BLaER1 (cell line): Measurements from ENCODE around the gene FAM89A.

ENCODE experiments used
- H3K27ac ChIP-seq: shearing (Covaris generic); formaldehyde crosslinking; 2 replicates; pipeline ENCODE4 v1.8.1; 2022
- H3K27me3 ChIP-seq: shearing (Covaris generic); formaldehyde crosslinking; 2 replicates; pipeline ENCODE4 v1.8.1; 2022
- H3K36me3 ChIP-seq: shearing (Covaris generic); formaldehyde crosslinking; 2 replicates; pipeline ENCODE4 v1.8.1; 2022
- H3K4me1 ChIP-seq: shearing (Covaris generic); formaldehyde crosslinking; 2 replicates; pipeline ENCODE4 v1.8.1; 2022
- H3K4me2 ChIP-seq: shearing (Covaris generic); formaldehyde crosslinking; 2 replicates; pipeline ENCODE4 v1.8.1; 2022
- H3K4me3 ChIP-seq: shearing (Covaris generic); formaldehyde crosslinking; 2 replicates; pipeline ENCODE4 v1.8.1; 2022
- H3K9ac ChIP-seq: shearing (Covaris generic); formaldehyde crosslinking; 2 replicates; pipeline ENCODE4 v1.8.1; 2022
- H3K9me3 ChIP-seq: shearing (Covaris generic); formaldehyde crosslinking; 2 replicates; pipeline ENCODE4 v1.8.1; 2022
- H4K20me1 ChIP-seq: shearing (Covaris generic); formaldehyde crosslinking; 2 replicates; pipeline ENCODE4 v1.8.1; 2022
- Cebpa-rat ChIP-seq: shearing (Covaris generic); IDR thresholded peaks from 2 replicates; pipeline ENCODE4 v1.8.1; 2022

Gene FAM89A

DNA sequence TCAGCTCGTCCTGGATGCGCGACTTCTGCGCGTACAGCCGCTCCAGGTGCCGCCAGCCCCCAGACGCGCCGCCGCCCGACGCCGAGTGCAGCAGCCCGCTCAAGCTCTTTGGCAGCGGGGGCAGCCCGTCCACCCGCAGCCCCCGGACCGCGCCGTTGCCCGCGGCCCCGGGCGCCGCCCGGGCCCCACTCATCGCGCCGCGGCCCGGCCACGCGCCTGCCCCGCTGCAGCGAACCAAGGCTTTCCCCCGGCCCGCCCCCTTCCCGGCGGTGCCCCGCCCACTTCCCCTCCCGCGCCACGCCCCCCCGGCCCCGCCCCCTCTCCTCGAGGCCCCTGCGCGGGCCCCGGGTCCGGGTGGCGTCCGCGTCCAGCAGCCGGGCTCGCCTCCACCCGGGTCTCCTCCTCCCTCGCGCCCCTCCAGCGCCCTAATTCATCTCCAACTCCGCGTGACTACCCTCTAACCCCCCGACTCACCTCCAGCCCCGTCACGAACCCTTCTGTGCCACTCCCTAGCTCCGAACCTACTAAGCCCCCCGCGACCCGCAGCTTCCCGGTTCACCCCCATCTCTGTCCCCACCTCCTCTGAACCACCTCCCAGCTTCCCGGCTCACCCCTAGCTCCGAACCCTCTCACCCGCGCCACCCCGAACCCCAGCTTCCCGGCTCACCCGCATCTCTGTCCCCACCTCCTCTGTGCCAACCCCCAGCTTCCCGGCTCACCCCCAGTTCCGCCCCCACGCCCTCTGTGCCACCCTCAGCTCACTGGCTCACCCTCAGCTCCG, at the start of gene FAM89A:
Gene FAM89A, minus strand, starts transcription at position 236 of the 781 bp plus-strand sequence. Its CDS starts 43 bp downstream, at position 193.
- Histone ChIP-seq H3K36me3 (no peaks in the 10 kb centered on the region), H3K27ac (peak within 1 kb of the TSS; percentile 70), H4K20me1 (peaks cover 43% of the 10 kb centered on the region), H3K9ac (peak within 1 kb of the TSS; percentile 85), H3K9me3 (peaks cover 10% of the 10 kb centered on the region), H3K27me3 (peaks cover 19% of the 10 kb centered on the region), H3K4me2 (peak within 1 kb of the TSS; percentile 99), H3K4me3 (peak within 1 kb of the TSS; percentile 91), H3K4me1 (peaks cover 45% of the 10 kb centered on the region)
- no peak for TF ChIP-seq Cebpa-rat

DNA sequence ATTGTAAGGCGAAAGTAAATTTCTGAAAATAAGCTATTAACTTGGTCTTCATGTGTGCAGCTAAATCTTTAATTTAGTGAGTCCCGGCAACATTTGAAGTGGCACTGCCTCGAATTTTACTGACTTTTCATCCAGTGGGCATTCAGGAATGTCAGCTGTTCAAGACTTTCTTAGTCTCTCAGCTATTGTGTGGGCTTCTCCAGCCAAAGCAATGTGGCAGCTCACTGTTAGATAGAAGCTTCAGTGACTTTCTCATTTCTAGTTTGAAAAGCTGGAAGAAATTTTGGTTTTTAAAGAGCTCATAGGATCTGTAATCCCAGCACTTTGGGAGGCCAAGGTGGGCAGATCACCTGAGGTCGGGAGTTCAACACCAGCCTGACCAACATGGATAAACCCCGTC, 44.3 kb upstream of the FAM89A start:
- Histone ChIP-seq H3K27me3 (no peaks in the 10 kb centered on the region), H3K36me3 (no peaks in the 10 kb centered on the region), H3K9me3 (no peaks in the 10 kb centered on the region), H3K27ac (no peak overlapping the region), H3K9ac (no peak overlapping the region), H3K4me1 (no peaks in the 10 kb centered on the region), H3K4me3 (no peak overlapping the region), H4K20me1 (no peaks in the 10 kb centered on the region), H3K4me2 (no peak overlapping the region)
- no peak for TF ChIP-seq Cebpa-rat

DNA sequence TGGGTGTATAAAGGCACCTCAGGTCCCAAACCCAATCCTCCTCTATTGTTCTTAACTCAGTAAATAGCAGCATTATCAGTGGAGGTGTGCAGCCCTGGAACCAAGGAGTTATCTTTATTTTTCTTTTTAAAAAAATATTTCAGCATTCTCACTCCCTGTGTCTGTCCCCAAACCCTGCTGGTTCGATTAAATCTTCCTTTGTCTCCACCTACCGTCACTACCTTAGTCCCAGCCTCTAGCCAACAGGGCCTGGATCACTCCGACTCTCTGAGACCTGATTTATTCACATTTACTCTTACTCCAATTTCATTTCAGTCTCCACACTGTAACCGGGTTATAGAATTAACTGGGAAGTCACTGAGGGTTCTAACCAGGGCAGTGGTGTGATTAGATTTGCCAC, 39.1 kb upstream of the FAM89A start:
- TF ChIP-seq Cebpa-rat = no peak
- no peaks in the 10 kb centered on the region for H3K9me3 ChIP-seq
- no peak overlapping the region for H3K4me3 ChIP-seq
- H3K27ac ChIP-seq = no peak overlapping the region
- H3K4me1 ChIP-seq = no peaks in the 10 kb centered on the region
- no peak overlapping the region for H3K4me2 ChIP-seq
- no peaks in the 10 kb centered on the region for H3K36me3 ChIP-seq
- H4K20me1 ChIP-seq = no peaks in the 10 kb centered on the region
- no peak overlapping the region for H3K9ac ChIP-seq
- H3K27me3 ChIP-seq = no peaks in the 10 kb centered on the region

DNA sequence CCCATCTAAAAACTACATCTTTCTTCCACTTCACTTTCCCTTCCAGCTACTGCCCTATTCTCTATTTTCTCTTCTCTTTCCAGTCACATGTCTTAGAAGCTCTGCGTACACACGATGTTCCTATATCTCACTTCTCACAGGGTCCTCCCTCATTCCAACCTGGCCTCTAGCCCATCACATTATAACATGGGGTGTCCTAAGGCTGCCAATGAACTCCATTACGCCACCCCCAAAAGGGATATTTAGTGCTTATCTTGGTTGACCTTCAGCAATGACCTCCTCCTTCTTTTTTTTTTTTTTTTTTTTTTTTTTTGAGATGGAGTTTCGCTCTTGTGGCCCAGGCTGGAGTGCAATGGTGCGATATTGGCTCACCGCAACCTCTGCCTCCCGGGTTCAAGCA, 38.2 kb upstream of the FAM89A start:
- no peak for TF ChIP-seq Cebpa-rat
- Histone ChIP-seq H3K36me3 (no peaks in the 10 kb centered on the region), H3K9me3 (no peaks in the 10 kb centered on the region), H3K9ac (no peak overlapping the region), H3K4me1 (no peaks in the 10 kb centered on the region), H3K4me3 (no peak overlapping the region), H4K20me1 (no peaks in the 10 kb centered on the region), H3K27ac (no peak overlapping the region), H3K4me2 (no peak overlapping the region), H3K27me3 (no peaks in the 10 kb centered on the region)

DNA sequence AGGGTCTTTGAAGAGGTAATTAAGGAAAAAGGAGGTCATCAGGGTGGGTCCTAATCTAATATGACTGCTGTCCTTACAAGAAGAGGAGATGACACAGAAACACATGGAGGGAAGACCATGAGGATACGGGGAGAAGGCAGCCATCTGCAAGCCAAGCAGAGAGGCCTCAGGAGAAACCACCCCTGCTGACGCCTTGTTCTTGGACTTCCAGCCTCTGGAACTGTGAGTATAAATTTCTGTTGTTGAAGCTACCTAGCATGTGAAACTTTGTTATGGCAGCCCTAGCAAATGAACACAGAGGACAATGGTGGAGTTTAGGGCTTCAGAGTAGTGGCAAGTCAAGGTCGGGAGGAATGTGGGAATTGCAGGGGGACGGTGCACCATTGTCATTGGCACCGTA, 36.7 kb upstream of the FAM89A start:
- Histone ChIP-seq H3K9me3 (no peaks in the 10 kb centered on the region), H3K36me3 (no peaks in the 10 kb centered on the region), H3K9ac (no peak overlapping the region), H3K4me3 (no peak overlapping the region), H3K27ac (no peak overlapping the region), H3K27me3 (no peaks in the 10 kb centered on the region), H3K4me2 (no peak overlapping the region), H4K20me1 (no peaks in the 10 kb centered on the region), H3K4me1 (no peaks in the 10 kb centered on the region)
- no peak for TF ChIP-seq Cebpa-rat

DNA sequence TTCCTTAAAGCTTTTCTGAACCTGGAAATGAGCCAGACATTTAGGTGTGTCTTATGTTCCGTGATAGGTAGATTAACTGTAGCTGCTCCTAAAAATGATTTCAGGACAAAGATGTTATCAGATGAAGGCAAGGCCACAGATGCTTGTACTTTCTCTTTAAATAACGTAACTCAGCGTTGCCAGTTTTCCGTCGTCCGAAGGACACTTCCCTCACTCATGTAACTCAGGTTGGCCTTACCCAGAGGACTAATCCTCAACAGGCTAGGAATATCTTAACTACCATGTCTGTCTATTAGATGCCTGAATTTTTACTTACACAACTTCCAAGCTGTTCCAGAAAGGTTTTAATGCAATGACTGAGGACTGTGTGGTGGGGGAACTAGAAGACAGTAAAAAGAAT, 35.4 kb upstream of the FAM89A start:
- Histone ChIP-seq H3K4me3 (no peak overlapping the region), H3K9me3 (no peaks in the 10 kb centered on the region), H3K4me1 (no peaks in the 10 kb centered on the region), H4K20me1 (no peaks in the 10 kb centered on the region), H3K27ac (no peak overlapping the region), H3K27me3 (no peaks in the 10 kb centered on the region), H3K4me2 (no peak overlapping the region), H3K36me3 (no peaks in the 10 kb centered on the region), H3K9ac (no peak overlapping the region)
- TF ChIP-seq Cebpa-rat = no peak

DNA sequence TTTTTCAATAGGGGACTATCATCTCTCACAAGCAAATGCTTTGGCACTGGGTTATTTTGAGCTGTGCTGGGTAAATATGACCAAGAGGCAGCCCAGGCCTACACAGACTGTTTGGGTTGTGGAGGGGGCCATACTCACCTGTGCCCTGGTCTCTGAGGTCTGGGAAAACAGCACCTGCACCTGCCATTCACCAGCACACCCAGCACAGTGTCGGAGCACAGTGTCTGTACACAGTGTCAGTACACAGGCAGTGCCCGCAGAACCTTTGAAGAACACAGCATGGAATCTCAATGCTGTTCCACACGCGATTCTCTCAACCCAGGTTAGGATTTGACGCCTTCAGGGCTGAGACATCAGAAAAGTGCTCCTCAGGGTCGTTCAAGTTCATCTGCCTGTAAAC, 35.0 kb upstream of the FAM89A start:
- H3K36me3 ChIP-seq = no peaks in the 10 kb centered on the region
- H3K27ac ChIP-seq = no peak overlapping the region
- H3K4me3 ChIP-seq = no peak overlapping the region
- no peaks in the 10 kb centered on the region for H3K27me3 ChIP-seq
- H4K20me1 ChIP-seq = no peaks in the 10 kb centered on the region
- no peaks in the 10 kb centered on the region for H3K9me3 ChIP-seq
- TF ChIP-seq Cebpa-rat = no peak
- H3K4me2 ChIP-seq = no peak overlapping the region
- H3K9ac ChIP-seq = no peak overlapping the region
- no peaks in the 10 kb centered on the region for H3K4me1 ChIP-seq

DNA sequence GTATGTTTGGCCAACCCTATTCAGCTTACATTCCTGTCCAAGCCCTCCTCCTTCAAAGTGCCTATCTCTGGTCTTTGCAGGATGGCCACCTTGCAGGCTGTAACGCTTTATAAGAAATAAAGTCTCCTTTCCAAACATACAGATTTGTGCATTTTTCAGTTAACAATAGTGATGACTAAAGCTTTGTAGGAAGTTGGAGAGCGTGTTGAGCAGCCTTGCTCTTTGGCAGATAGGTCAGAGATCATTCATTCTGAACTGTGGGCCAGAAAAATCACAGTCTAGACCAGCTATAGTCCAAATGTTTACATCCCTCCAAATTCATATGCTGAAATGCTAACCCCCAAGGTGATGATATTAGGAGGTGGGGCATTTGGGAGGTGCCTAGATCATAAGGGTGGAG, 34.0 kb upstream of the FAM89A start:
- Histone ChIP-seq H3K4me1 (no peaks in the 10 kb centered on the region), H3K4me2 (no peak overlapping the region), H3K9ac (no peak overlapping the region), H3K9me3 (no peaks in the 10 kb centered on the region), H3K27ac (no peak overlapping the region), H3K27me3 (no peaks in the 10 kb centered on the region), H3K4me3 (no peak overlapping the region), H3K36me3 (no peaks in the 10 kb centered on the region), H4K20me1 (no peaks in the 10 kb centered on the region)
- no peak for TF ChIP-seq Cebpa-rat

DNA sequence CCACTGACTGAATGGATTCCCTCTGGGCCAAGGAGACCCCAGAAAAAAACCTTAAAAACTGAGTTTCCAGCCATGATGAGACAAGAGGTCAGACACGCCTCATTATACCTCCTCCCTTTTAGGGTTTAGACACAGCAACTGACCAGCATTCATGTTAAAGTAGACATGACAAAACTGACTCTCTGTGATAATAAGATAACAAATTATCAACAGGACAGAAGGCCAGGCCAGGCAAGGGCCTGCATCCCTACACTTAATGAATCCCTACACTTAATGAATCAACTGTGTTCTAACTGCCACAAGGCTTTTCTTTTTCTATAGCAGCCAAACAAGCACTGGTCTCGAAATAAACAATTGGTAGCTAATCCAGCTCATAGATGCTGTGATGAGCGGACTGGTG, 33.3 kb upstream of the FAM89A start:
- Histone ChIP-seq H3K9ac (no peak overlapping the region), H3K4me1 (no peaks in the 10 kb centered on the region), H3K9me3 (no peaks in the 10 kb centered on the region), H3K4me3 (no peak overlapping the region), H3K27ac (no peak overlapping the region), H3K27me3 (no peaks in the 10 kb centered on the region), H3K36me3 (no peaks in the 10 kb centered on the region), H4K20me1 (no peaks in the 10 kb centered on the region), H3K4me2 (no peak overlapping the region)
- no peak for TF ChIP-seq Cebpa-rat

DNA sequence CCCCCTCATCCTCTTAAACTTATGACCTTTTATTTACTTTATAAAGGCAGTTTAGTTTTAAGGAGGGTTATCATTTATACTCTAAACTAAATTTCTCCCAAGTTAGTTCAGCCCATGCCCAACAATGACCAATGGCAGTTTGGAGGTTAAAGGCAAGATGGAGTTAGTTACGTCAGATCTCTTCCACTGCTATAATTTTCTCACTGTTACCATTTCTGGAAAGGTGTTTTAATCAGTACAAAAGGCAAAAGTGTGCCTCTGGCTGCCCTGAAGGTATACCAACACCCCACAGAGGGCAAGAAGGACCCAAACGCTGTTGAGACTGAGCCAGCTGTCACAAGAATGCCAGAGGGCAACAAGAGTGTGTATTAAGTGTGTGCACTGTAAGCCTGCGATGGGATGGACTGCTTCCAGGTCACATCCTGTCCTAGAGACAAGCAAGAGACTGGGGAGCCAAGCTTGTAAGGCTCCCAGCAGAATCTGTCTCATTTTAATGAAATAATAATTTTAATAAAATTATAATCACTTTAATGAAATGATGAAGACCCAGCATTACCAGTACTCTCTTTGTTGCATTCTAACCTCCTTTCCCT, 32.5 kb upstream of the FAM89A start:
- H4K20me1 ChIP-seq = no peaks in the 10 kb centered on the region
- no peaks in the 10 kb centered on the region for H3K4me1 ChIP-seq
- H3K9ac ChIP-seq = no peak overlapping the region
- H3K36me3 ChIP-seq = no peaks in the 10 kb centered on the region
- TF ChIP-seq Cebpa-rat = no peak
- H3K9me3 ChIP-seq = no peaks in the 10 kb centered on the region
- no peak overlapping the region for H3K27ac ChIP-seq
- H3K27me3 ChIP-seq = no peaks in the 10 kb centered on the region
- H3K4me3 ChIP-seq = no peak overlapping the region
- H3K4me2 ChIP-seq = no peak overlapping the region
